ENCODE results near the gene FOXP3.

Gene FOXP3

DNA sequence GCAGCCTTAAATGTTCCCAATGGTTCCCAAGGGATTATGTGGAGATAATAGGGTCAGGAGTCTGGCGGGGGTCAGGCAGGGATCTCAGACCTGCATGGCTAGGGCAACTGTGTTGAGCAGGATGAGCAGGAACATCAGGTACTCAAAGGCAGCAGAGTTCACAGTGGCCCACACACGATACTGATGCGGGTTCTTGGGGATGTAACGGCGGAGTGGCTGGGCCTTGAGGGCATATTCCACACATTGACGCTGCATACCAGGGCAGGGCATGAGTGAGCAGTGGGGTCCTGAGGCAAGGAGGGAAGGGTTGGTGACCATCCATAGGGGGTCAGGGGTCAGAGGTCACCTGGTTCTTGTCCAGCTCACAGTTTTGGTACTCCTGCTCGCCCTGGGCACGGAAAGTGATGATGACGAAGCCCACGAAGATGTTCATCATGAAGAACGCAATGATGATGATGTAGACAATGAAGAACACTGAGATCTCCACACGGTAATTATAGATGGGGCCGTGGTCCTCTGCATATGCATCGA is 49.4 kb downstream of the FOXP3 start:
- DNase-seq (ENCODE audit: low read depth, low spot score): no peak

DNA sequence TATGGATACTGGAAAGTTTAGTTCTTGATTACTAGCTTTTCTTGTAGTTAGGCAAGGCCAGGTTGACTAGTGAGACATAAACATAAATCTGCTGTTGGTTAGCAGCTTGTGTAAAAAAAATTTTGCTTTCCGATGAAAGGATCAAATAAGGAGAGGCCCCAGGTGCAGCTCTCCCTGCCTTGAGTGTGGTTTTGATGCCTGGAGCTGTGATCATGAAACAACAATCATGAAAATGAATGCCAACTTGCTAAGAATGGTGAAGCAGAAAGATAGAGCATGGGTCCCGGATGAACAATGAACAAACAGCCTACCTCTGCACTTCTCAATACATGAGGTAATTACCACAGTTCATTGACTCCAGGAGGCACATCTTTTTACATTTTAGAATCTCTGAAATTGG is 50.1 kb downstream of the FOXP3 start:
- DNase-seq (ENCODE audit: low read depth, low spot score): no peak

DNA sequence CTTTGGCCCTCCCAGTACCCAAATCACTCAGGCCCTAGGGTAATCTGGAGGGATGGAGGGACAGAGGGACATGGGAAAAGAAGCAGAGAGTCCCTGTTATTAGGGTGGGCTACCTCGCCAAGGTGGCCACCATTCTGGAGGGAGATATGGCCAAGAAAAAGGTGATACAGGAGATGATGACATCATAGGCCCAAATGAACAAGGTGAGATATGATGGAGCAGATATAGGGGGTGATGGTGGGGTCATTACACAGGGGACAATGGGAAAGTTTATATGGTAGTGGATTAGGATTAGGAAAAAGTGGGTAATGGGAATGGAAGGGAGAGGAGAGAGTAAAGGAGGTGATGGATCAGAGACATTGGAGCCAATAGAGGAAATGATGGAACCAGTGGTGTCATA is 51.6 kb downstream of the FOXP3 start:
- DNase-seq (ENCODE audit: low read depth, low spot score): no peak

DNA sequence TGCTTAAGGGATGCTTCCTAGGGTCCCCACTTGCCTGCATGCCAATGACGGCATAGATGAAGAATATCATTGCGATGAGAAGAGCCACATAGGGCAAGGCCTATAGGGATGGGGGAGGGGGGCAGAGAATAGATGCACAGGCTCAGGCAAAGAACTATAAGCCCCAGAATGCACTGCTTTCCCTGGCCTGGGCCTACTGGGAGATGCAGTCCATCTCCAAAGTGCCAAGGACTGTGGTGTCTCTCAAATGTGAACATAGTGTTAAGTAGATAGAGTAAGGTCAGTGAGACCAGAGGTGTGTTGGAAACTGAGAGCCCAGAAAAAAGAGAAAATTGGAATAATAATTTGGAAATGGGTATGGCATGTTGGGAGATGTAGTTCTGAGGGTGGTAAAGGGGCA is 52.3 kb downstream of the FOXP3 start:
- DNase-seq (ENCODE audit: low read depth, low spot score): no peak

DNA sequence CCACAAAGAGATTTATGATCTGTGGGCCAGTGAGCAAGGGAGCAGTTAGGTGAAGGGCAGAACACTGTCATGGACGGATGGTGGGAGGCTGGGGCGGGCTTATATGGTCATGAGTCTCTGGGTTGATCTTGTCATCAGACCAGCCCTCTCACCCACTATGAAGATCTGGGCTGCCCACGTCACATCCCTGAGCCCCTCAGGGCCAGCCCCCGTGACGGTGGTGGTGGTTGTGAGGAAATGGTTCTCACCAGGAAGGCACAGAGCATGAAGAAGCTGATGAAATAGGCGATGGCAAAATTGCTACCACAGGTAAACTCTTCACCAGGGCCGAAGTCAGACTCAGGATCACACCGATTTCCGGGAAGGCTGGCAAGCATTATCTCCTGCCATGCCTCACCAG is 53.4 kb downstream of the FOXP3 start:
- no peak for DNase-seq (ENCODE audit: low read depth, low spot score)

DNA sequence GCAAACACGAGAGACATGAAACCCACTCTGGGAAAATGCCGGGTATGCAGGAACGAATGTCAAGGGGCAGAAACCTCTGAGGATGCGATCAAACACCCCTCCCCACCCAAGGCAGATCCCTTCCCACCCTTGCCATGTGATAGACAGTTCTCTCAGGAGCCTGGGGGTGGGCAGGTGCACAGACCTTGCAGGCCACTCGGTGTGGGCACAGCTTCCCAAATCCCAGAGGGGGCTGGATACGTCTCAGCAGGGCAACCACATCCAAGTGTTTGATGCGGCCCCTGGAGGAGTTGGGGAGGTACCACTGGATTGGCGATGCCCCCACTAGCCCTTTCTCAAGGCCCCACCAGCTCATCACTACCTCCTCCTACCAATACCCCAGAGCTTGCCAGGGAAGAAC is 54.1 kb downstream of the FOXP3 start:
- DNase-seq (ENCODE audit: low read depth, low spot score): no peak

DNA sequence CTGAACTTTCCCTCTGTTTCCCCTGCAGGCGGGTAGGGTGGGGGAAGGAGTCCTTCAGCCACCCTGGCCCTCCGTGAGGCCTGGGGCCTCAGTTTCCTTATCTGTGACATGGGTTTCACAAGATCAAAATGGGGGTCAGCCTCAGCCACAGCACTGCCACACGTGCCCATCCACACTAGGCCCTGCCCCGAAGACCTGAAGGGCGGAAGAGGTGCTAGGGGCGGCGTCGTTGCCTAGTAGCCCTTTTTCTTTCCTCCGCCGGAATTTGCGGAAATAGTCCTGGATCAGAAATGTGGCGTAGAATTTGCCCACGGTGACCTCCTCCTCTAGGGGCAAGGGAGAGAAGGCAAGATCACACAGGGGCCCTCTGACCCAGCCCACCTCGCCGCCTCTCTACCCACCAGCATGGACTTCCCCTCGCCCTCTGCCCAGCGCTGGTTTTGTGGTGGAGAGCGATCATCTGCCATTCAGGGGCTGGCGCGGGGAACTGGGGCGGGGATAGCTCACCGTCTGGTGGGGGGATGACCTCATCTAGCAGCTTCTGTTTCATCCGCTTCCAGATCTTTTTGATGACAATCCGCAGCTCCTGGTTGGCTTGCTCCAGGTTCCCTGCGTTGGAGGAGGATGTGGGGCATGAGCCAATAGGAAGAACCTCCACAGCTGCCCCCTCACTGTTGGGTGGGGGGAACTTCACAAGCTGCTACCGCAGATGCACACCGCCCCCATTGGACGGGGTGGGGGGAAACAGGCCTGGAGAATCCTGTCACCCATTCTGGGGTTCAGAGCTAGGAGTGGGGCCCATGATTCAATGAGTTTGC is 54.9 kb downstream of the FOXP3 start:
- no peak for DNase-seq (ENCODE audit: low read depth, low spot score)

DNA sequence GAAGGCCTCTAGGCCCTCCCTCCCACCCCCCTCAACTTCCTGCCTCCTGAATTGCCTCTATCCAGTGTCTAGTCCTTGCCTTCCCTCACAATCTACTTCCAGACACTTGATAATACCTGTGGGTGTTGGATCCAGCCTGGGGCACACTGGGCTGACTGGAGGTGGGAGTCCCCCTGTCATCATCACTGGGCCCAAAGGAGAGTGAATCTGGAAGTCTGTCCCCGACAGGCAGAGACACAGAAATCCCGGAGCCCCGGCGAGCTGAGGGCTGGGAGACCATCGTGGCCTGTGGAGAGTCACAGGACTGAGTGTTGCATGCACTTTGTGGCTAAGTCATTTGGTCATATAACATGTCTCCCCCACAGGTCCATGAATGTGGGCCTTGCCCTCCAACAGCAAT is 56.1 kb downstream of the FOXP3 start:
- DNase-seq (ENCODE audit: low read depth, low spot score): no peak

DNA sequence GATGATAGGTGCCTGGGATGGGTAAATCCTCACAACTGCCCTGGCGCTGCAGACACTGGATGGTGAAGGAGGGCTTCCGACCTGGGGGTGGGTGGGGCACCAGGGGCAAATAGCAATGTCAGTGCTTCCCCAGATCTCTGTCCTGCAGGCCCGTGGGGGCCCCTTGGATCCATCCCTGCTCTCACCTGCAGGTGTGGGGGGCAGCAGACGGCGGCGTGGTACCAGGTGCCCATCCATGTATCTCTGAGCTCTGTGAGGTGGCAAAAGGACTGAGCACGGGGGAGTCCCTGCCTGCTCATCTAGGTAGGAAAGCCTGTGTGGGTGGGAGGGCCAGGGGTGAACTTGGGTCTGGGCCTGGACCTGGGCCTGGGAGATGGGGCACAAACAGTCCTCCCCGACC is 58.0 kb downstream of the FOXP3 start:
- no peak for DNase-seq (ENCODE audit: low read depth, low spot score)

DNA sequence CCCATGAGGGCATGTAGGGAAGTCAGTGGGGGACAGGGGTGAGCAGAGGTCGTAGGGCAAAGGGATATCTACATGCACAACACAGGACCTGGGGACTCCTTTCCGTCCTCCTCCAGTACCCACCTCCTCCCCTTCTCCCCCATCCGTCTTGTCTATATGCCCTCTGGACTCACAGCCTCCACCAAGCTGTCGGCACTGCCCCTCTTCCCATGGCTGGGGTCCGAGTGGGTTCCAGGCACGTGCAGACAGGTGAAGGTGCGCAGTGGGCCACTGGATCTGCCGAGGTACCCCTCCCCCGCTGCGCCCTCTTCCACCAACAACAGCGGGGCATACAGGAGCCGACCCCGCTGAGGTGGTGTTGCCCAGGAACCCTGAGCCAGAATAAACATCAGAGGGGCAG is 59.1 kb downstream of the FOXP3 start:
- no peak for DNase-seq (ENCODE audit: low read depth, low spot score)

DNA sequence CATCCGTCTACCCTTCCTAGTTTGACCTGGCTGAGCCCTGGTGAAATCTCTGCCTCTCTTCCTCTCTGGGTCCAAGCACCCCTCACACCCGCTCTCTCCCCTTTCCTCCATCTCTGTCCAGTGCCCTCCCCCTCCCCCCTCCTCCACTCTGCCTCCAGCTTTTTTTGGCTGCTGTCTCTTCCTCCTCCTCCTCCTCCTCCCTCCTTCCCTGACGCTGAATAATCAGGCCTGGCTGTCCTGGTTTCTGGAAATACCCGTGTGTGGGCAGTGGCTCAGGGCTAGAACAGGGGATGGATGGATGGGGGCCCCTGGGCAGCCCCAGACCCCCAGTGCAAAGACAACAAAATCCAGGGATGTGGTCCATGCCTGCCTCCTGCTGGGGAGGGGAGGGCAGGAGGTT is 59.8 kb downstream of the FOXP3 start:
- no peak for DNase-seq (ENCODE audit: low read depth, low spot score)

DNA sequence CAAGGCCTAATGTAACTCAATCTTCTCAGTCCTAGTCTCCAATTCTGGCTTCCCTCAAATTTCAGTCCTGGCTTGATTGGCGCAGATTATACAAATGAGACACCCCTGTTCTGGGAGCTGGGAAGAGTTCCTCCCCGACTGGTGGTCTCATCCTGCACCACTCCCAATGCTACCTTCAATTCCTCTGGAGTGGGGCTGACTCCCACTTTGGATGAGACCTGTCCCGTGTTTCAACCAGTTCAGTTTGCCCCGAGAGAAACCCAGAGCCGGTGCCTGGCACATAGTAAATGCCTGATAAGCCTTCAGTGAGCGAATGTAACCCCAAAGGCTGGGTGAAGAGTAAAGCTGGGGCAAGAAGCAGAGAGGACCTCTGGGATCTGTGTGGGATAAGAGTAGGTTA is 60.5 kb downstream of the FOXP3 start:
- DNase-seq (ENCODE audit: low read depth, low spot score): no peak

DNA sequence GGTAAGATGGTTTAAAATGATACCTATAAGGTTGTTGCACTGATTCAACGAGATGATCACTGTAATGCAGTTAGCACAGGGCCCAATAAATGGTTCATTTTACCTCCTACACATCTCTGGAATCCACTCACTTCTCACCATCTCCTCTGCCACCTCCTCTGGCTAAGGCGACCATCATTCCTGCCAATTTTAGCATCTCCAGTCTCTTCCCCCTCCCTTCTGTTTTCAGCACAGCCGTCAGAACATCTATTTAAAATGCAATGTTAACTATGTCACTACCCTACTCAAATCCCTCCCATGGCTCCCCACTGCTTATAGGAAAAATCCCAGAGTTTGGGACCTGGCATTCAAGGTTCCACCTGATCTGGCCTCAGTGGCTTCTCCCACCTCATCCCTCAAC is 61.0 kb downstream of the FOXP3 start:
- no peak for DNase-seq (ENCODE audit: low read depth, low spot score)

DNA sequence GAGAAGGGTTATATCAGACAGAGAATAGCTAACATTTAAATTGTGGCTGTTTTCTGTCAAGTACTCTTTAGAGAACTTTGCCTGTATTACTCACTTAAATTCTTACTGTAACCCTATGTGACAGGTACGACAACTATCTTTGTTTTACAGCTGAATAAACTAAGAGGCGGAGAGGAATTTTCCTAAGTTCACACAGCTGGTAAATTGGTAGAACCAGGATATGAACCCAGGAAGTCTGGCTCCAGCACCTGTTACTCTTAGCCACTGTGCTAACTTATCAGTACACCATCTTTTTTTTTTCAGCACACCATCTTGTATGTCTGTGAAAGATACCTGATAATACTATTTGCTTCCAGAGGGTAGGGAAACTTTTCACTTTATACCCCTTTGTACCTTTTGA is 62.5 kb downstream of the FOXP3 start:
- DNase-seq (ENCODE audit: low read depth, low spot score): no peak
